NB4 (cell line): ENCODE results near the gene PIK3CD.

Source experiments
- DNase-seq: peaks from one replicate; pipeline ENCODE4 v3.0.0; 2010; ENCODE audit warnings: low read depth
- H3K4me3 ChIP-seq: one replicate; pipeline ENCODE4 v1.5.1; 2011; ENCODE audit warnings: mild to moderate bottlenecking, low read depth, low read length, moderate library complexity
- MAX ChIP-seq: IDR thresholded peaks from 2 replicates; pipeline ENCODE4 v1.6.1; 2011; ENCODE audit warnings: low read depth, low read length
- MYC ChIP-seq: IDR thresholded peaks from 2 replicates; pipeline ENCODE4 v1.6.1; 2011; ENCODE audit warnings: low read depth, low read length
- POLR2A ChIP-seq: IDR thresholded peaks from 2 replicates; pipeline ENCODE4 v1.6.1; 2011; ENCODE audit warnings: mild to moderate bottlenecking; ENCODE audit not compliant: insufficient read length; ENCODE audit errors: extremely low read depth
- TF ChIP-seq, protein P1 (sequence below): IDR thresholded peaks from one replicate; pipeline ENCODE4 v1.5.1; 2012; ENCODE audit warnings: low read depth, low read length

The PIK3CD gene

GRCh38 chr1:9654834-9655723, 3.5 kb downstream of the PIK3CD start:
- peak; percentile 85 for DNase-seq
- TF ChIP-seq MYC, result no peak
- TF ChIP-seq, protein P1, sequence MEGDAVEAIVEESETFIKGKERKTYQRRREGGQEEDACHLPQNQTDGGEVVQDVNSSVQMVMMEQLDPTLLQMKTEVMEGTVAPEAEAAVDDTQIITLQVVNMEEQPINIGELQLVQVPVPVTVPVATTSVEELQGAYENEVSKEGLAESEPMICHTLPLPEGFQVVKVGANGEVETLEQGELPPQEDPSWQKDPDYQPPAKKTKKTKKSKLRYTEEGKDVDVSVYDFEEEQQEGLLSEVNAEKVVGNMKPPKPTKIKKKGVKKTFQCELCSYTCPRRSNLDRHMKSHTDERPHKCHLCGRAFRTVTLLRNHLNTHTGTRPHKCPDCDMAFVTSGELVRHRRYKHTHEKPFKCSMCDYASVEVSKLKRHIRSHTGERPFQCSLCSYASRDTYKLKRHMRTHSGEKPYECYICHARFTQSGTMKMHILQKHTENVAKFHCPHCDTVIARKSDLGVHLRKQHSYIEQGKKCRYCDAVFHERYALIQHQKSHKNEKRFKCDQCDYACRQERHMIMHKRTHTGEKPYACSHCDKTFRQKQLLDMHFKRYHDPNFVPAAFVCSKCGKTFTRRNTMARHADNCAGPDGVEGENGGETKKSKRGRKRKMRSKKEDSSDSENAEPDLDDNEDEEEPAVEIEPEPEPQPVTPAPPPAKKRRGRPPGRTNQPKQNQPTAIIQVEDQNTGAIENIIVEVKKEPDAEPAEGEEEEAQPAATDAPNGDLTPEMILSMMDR, result no peak
- TF ChIP-seq POLR2A, result no peak
- TF ChIP-seq MAX, result no peak
- peak overlapping the region; percentile 74 for H3K4me3 ChIP-seq

DNA sequence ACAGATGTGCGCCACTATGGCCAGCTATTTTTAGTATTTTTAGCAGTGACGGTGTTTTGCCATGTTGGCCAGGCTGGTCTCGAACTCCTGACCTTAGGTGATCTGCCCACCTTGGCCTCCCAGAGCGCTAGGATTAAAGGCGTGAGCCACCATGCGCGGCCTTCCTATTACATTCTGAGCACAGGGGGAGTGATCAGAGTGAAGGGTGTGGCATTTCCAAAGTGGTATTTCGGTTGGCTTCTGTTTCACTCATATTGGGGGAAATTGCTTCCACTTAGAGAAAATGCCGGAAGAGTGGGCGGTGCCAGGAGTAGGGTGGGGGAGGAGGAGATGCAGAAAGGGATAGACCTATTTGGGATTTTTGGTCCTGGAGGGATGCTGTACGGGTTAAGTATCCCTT, 4.3 kb downstream of the PIK3CD start:
- H3K4me3 ChIP-seq, result no peak overlapping the region
- no peak for DNase-seq
- TF ChIP-seq POLR2A (no peak), MAX (no peak), MYC (no peak)
- TF ChIP-seq, protein P1, result no peak

DNA sequence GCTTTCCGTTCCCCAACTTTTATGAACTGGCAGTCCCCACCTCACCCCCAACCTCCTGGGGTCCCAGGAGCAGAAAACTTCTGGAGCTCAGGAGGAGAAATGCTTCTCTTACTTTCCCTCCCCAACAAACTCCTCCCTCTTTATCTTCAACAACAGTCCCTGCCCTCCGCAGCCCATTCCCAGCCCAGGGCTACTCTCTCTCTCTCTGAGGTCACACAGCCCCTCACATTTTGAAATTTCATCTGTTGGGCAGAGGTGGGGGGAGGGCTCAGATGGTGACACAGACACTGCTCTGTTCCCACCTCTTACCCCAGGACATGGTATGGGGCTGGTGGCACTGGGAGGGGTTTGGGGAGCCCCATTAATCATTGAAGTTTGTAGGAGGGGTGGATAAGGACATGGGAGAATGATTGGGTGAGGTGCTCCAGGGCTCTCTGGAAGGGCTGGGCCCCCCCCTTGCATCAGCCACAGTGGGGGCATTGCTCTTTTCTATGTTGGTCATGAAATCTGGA, 6.0 kb downstream of the PIK3CD start:
- TF ChIP-seq MYC, result no peak
- TF ChIP-seq, protein P1, result no peak
- no peak for TF ChIP-seq POLR2A
- no peak for TF ChIP-seq MAX
- no peak overlapping the region for H3K4me3 ChIP-seq

GRCh38 chr1:9658199-9658598, 6.7 kb downstream of the PIK3CD start:
- TF ChIP-seq MAX (no peak), POLR2A (no peak), MYC (no peak)
- TF ChIP-seq, protein P1, result no peak
- H3K4me3 ChIP-seq, result no peak overlapping the region

More for the DNA sequence above, 6.0 kb downstream of the PIK3CD start:
- peak; percentile 57 for DNase-seq

GRCh38 chr1:9659328-9659727, 7.8 kb downstream of the PIK3CD start:
- DNase-seq, result peak; percentile 70
- H3K4me3 ChIP-seq, result no peak overlapping the region
- no peak for TF ChIP-seq MAX
- TF ChIP-seq, protein P1, result no peak
- no peak for TF ChIP-seq MYC

More at GRCh38 chr1:9658199-9658598, 6.7 kb downstream of the PIK3CD start:
- peak; percentile 59 for DNase-seq
